ENCODE measurements around the gene TMPRSS5.

TMPRSS5 gene

DNA sequence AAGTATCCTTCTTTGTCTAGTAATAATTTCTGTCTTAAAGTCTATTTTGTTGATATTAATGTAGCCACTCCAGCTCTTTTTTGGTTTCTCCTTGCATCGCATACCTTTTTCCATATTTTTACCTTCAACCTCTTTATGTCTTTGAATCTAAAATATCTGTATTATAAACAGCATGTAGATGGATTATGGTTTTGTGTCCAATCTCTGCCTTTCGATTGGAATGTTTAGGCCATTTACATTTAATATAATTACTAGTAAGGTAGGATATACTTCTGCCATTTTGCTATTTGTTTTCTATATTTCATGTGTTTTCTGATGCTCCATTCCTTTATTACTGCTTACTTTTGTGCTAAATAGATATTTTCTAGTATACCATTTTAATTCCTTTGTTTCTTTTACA, 39.5 kb downstream of the TMPRSS5 start:
- no peak for DNase-seq

DNA sequence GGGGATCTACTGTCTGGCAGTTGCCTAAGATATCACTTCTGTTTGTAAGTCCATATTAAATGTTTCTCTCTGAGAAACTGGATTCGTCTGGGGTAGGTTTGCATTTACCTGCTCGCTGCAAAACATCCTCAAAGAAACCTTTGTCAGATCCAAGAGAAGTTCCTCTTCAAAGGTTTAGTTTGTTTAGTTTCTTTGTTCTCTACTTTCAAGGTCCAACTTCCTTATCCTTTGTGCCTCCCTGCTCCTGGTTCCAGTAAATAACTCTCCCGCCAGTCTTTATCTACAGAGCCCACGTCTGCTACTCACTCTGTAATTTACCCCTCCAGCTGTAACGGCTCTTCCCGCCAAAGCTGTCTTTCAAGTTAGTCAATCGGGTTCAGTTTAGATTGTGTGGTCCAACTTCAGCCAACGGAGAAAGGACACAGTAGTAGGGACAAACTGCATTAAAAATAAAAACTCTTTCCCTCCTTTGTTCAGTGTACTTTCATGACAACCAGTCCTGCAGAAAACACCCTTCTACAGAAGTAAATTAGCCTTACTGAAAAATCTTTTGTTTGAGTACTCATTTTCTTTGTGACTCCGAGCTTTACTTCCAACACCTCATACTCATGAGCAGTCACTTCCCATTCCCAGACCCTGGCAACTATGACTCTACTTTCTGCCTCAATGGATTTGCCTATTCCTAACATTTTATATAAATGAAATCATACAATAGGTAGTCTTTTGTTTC, 41.0 kb downstream of the TMPRSS5 start:
- no peak for DNase-seq

DNA sequence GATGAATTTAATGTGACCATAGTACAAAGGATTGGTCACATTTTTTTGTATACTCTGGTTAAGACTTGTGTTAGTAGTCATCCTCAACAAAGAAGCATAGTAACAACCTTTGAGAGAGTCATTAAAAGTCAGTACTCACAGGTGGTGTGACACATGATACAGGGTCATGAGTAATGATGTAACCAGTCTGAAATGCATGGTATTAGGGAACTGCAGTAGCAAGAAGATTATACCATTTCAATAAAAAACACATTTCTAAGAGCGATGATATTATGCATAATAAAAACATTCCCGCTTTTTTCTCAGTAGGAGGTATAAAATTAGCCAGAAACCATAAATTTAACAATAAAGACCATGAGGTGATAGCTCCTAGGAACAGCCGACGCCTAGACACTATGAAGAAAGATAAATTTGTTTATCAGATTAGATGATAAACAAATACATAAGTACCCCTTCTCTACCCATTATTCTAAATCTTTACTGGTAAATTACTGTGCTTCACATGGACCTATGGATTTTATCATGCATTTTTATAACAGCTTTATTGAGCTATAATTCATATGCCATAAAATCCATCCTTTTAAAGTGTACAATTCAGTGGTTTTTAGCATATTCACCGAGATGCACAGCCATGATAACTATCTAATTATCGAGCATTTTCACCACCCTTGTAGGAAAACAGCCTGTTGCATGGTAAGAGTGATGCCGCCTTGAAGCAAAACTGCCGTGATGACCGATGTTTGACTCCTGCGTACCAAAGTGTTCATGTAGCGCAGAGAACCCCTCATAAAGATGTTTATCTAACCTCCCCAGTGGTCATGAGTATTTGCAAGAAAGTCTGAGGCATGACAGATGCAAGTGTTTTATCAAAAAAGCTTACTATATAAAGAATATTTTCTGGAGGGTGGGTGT, 41.8 kb downstream of the TMPRSS5 start:
- DNase-seq: peak; percentile 78

DNA sequence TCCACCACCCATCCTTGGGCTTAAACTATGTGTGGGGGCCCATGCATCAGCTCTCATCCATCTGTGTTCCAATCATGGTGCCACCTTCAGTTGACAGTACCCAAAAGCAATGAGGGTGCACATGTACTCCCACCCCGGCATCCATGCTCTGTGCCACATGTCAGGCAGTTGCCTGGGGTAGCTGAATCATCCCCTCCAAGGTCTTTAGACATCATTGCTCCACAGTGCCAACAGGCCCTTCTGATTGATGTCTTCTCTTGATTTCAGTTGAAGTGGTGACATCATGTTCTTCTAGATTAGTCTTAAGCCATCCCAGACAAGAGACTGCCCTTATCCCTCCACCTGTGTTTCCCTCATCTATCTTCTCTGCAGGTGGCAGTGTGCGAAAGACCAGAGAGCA, 42.5 kb downstream of the TMPRSS5 start:
- peak; percentile 54 for DNase-seq

DNA sequence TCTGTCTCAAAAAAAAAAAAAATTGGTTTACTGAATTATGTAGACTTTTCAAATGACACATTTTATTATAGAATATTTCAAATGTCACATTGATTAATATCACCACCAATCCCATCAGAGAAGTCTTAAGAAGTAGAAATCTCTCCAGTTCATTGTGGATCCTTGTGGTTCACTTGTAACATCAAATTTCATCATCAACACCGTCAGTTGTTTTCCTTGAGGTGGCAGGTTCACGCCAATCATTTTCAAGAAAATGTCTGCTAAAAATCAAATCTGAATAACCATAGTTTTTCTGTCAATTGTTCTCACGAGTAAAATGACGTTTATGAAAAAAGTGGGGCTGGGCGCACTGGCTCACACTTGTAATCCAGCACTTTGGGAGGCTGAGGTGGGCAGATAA, 50.3 kb downstream of the TMPRSS5 start:
- DNase-seq: no peak

DNA sequence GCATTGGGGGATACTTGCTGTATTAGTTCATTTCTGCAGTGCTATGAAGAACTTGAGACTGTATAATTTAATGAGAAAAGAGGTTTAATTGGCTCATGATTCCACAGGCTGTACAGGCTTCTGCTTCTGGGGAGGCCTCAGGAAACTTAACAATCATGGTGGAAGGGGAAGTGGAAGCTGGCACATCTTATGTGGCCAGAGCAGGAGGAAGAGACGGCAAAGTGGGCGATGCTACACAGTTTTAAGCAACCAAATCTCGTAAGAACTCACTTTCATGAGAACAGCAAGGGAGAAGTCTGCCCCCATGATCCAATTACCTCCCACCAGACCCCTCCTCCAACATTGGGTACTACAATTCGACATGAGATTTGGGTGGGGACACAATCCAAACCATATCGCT, 55.1 kb downstream of the TMPRSS5 start:
- DNase-seq: no peak

DNA sequence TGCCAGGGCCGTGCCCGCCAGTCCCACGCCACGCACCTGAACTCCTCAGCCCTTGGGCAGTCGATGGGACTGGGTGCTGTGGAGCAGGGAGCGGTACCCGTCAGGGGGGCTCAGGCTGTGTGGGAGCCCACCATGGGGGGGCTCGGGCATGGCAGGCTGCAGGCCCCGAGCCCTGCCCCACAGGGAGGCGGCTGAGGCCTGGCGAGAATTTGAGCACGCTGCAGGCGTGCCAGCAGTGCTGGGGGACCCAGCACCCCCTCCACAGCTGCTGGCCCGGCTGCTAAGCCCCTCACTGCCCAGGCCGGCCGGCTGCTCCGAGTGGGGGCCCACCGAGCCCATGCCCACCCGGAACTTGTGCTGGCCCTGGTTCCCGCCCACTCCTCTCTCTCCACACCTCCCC, 56.8 kb downstream of the TMPRSS5 start:
- DNase-seq: no peak

DNA sequence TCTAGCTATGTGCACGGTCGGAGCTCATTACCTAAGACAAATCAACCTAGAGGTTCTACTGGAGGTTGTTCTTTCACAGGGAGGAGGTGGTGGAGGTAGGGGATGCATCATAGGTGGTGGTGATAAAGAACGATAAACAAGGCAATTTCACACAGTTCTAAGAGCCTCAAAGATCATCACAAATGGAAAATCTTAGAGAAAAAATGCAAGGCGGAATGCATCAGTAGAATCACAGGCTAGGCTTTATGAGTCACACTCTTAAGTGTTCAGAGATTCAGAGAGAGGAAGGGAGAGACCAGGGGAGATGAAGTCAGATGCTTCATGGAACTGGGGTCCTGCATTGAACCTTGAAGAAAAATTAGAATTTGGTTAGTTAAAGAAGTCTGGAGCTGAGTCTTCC, 58.3 kb downstream of the TMPRSS5 start:
- DNase-seq: no peak

DNA sequence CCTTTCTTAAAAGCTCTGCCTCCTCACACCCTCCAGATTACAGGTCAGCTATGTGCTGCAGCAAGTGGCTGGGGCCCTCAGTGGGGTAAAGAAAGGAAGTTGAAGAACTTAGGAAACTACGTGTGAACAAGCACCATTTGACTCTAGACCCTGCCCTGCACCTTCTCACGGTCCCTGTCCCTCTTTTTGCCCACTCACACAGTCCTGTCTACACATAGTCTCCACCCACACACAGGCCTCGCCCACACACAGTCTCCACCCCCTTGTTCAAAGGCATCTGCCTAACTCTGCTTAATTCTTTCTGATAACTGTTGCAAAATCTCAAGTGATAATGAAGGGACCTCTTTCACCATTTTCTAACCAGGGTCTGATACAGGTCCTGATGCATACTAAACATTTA, 59.0 kb downstream of the TMPRSS5 start:
- no peak for DNase-seq

DNA sequence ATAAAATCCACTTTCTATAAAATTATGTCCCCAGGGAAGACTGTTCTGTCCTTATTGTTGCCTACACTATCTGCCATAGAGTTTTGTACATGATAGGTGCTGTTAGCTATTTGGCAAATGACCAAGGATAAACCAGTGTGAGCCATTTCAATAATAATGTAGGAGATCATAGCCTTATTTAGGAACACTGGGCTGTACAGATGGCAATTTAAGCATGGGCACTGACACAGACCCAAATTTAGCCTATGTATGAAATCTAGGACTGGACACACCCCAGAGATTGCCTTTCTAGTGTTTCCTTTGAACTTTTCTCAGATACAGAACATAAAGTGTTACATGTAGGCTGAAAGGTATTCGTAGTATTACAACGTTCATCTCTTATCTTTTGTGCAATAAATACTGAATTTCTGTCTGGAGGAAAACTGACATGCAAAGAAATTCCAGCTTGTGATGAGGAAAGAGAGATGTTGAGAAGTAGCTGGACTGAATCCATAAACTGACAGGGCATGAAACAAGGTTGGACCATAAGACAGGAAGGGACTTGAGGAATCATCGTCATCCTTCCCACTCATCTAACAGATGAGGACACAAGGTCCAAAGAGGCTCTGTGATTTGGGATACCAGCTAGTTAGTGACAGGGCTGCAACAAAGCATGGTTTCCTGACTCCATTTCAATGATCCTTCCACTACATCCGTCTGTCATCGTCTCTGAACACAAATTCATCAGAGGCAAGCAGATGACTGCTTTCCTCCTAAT, 60.3 kb downstream of the TMPRSS5 start:
- no peak for DNase-seq

DNA sequence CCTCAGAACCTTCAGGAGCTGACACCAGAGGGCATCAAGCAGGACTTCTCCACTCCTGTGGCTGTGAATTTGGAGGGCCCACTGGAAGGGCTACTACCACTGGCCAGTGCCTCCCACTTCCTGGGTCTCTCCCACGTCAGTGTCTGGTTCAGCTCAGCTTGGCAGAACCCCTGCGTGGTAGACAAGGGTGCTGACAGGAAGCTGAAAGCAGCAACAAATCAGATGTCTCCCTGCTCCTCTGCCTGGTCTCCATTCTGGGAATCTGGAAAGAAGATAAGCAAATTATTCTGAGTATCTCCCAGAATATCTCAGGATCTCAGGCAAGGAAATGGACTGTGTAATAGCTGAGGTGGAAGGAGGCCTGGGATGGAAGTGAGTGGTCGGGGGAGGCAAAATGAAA, 61.5 kb downstream of the TMPRSS5 start:
- DNase-seq: no peak

DNA sequence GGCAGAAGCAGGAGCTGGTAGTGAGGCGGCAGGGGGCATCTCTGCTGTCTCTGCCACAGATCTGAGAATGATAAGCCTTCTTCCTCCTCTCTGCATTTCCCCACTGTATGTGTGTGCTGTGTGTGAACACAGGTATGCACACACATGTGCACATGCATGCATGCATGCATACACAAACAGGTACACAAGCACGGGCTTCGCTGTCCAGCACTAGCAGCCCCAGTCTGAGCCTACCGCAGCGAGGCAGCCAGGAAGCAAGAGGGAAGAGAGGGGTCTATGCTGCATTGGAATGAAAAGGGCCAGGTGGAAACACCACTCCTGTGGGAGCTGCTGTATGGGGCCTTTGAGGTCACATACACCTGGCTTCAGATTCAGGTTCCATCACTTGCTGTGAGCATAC, 62.4 kb downstream of the TMPRSS5 start:
- DNase-seq: no peak

DNA sequence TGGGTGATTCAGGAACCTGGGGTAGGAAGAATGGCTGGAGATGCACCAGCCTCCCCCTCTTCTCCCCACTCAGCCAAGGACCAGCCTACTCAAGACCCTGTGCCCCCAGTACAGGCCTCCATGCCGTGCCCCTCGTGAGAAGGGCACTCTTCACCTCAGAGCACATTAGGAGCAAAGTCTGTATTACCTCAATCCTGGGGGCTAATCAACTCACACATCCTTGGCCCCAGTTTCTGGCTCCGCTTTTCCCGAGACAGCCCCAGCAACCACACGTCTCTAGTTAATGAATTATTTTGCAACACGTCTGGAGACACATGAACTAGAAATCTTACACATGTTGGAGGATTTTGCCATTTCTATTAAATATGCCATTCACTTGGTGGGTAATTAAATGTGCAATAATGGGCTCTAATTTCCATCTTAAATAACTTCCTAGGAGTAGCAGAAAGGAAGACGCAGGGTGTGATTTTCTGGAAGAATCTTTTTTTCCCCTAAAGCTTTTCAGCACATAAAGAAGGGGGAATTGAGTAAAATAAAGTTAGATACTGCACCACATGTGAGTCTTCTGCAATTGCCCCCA, 63.0 kb downstream of the TMPRSS5 start:
- no peak for DNase-seq

DNA sequence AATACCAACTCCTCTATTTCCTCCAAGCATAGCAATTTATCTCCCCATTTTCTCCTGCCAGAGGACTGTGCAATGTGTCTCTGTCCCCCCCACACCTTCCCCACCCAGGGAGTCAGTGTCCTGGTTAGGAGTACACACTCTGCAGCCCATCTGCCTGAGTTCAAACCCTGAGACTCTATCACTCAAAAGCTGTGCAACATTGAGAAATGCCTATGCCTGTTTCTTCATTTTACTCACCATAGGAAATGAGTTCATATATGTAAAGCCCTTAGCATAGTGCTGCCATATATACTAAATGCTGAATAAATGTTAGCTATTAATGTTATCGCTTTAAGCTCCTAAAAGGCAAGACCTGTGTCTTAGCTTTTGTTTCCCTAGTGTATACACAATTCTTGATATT, 64.0 kb downstream of the TMPRSS5 start:
- DNase-seq: no peak

DNA sequence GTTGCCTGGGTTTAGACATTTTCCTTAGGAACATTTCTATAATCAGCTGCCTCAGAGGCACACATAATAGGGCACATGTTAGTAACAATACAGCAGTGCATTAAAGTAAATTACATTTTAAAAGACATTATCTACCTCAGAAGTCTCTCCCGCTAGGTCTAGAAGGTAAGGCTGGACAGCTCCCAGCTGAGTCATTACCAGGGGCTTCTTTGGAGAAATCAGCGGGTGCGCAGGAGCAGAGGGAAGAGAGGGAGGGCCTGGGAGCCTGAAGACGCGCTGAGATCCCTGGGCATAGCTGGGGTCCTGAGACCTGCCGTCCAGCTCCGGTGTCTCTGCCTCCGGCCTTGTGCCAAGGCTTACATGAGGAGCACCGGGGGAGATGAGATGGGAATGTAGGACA, 67.7 kb downstream of the TMPRSS5 start:
- DNase-seq: no peak

DNA sequence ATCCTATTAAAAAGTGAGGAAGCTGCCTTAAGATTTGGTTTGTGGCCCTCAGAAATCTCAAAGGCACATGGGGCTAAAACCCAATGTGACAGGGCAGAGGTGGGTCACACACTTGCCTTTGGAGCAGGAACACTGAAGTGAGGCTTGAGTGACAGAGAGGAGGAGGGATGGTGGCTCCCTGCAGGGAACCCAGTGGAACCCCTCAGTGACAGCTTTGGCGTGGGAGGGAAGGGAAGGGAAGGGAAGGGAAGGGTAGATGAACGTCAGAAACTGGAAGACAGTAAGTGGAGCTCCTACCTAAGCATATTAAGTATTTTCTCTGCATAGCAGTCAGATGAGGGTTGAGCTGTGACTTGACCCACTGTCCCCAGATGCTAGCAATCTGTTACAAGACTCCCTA, 68.5 kb downstream of the TMPRSS5 start:
- no peak for DNase-seq

All from NCI-H2171 treated with DMSO at 0.1 percent for 48 hours (cell line).